Endothelial cell of umbilical vein (primary cell): ENCODE results near the gene TRIM50. TPM values are rescaled to one million over a fixed set of nuclear protein-coding genes. Genes with fewer than 3 reads are reported as not detected.

Source experiments
- BruUV-seq: library from RNA; stranded (reverse); fragments of 400-500 nt; replicated peaks from 2 replicates; lab custom pipeline; 2021; lab: Mats Ljungman, UMichigan
- CTCF ChIA-PET: fragments of 300-600, 350-600 bp; sonication (Branson Sonifier 250); formaldehyde crosslinking; loops from one replicate; lab custom pipeline; 2021; ENCODE audit warnings: antibody characterized with exemption, inconsistent platforms; lab: Charles Lee
- POLR2A ChIA-PET: fragments of 300-600, 350-600 bp; sonication (Branson Sonifier 250); formaldehyde crosslinking; loops from one replicate; lab custom pipeline; 2021; ENCODE audit warnings: antibody characterized with exemption, inconsistent platforms; lab: Charles Lee
- DNase-seq: peaks from one replicate; pipeline ENCODE4 v3.0.0-alpha.2; 2011; ENCODE audit warnings: low read depth, low spot score
- FAIRE-seq: peaks from 2 replicates; lab custom pipeline; 2011; peaks lifted over from hg19 to GRCh38; lab: Jason Lieb, UNC
- H2AFZ ChIP-seq: 2 replicates; pipeline ENCODE4 v1.6.0; 2012; ENCODE audit warnings: low read depth, low read length, control low read depth, inconsistent platforms
- H3K27ac ChIP-seq: 2 replicates; pipeline ENCODE4 v1.5.1; 2011; ENCODE audit warnings: low read depth, mild to moderate bottlenecking, control low read depth, low read length, moderate library complexity; ENCODE audit not compliant: insufficient read depth
- H3K27me3 ChIP-seq, 2 experiments: 2 replicates each; pipeline versions ENCODE4 v1.6.0 to v1.6.1; 2011; ENCODE audit warnings: low read length in 2 of 2, mixed read lengths in 1 of 2; ENCODE audit not compliant: control insufficient read depth in 2 of 2, insufficient read depth in 2 of 2
- H3K36me3 ChIP-seq, 2 experiments: 2 replicates in 1 of 2; 3 replicates in 1 of 2; pipeline ENCODE4 v1.5.1; 2011; ENCODE audit warnings: low read length in 2 of 2, mild to moderate bottlenecking in 1 of 2, moderate library complexity in 1 of 2; ENCODE audit not compliant: control insufficient read depth in 2 of 2, insufficient read depth in 2 of 2; ENCODE audit errors: extremely low read depth in 1 of 2
- H3K4me1 ChIP-seq: 3 replicates; pipeline ENCODE4 v1.5.1; 2011; ENCODE audit warnings: mild to moderate bottlenecking, low read length; ENCODE audit not compliant: control insufficient read depth, insufficient read depth; ENCODE audit errors: extremely low read depth
- H3K4me2 ChIP-seq: 2 replicates; pipeline ENCODE4 v1.6.1; 2011; ENCODE audit warnings: low read length, control low read depth, mixed read lengths; ENCODE audit not compliant: insufficient read depth
- H3K4me3 ChIP-seq, 3 experiments: fragments of 200-600 bp in 1 of 3; sonication (generic), shearing (Covaris generic) in 1 of 3; replicated peaks in 1 of 3; 2 replicates each; pipeline ENCODE4 v1.5.1; 2011 to 2016; ENCODE audit warnings: control low read depth in 3 of 3, low read length in 3 of 3, mild to moderate bottlenecking in 2 of 3, inconsistent platforms in 1 of 3, low read depth in 1 of 3, moderate library complexity in 1 of 3; ENCODE audit not compliant: insufficient read depth in 1 of 3
- H3K79me2 ChIP-seq: 2 replicates; pipeline ENCODE4 v1.6.0; 2012; ENCODE audit warnings: low read length, inconsistent platforms; ENCODE audit not compliant: control insufficient read depth, insufficient read depth
- H3K9ac ChIP-seq: replicated peaks from 2 replicates; pipeline ENCODE3; 2011; ENCODE audit warnings: low read length, control low read depth; ENCODE audit not compliant: insufficient read depth; ENCODE audit errors: extremely low read depth
- H3K9me1 ChIP-seq: replicated peaks from 3 replicates; pipeline ENCODE4 v1.6.0; 2011; ENCODE audit warnings: mild to moderate bottlenecking, low read length; ENCODE audit not compliant: control insufficient read depth, insufficient read depth; ENCODE audit errors: extremely low read depth
- H3K9me3 ChIP-seq: replicated peaks from 2 replicates; pipeline ENCODE4 v1.5.1; 2012; ENCODE audit warnings: low read length, inconsistent platforms; ENCODE audit not compliant: control insufficient read depth, insufficient read depth
- H4K20me1 ChIP-seq: replicated peaks from 2 replicates; pipeline ENCODE3; 2011; ENCODE audit warnings: mild to moderate bottlenecking, low read length; ENCODE audit not compliant: control insufficient read depth, insufficient read depth; ENCODE audit errors: extremely low read depth
- CTCF ChIP-seq, 2 donors: IDR thresholded peaks; 1 replicate in 1 of 2; 2 replicates in 1 of 2; pipeline ENCODE4 v1.5.1; 2011; ENCODE audit warnings: low read length in 2 of 2, mild to moderate bottlenecking in 2 of 2, moderate library complexity in 2 of 2, control low read depth in 1 of 2, inconsistent platforms in 1 of 2, low read depth in 1 of 2; ENCODE audit not compliant: insufficient read depth in 1 of 2; ENCODE audit errors: extremely low read depth in 1 of 2
- EZH2 ChIP-seq: IDR thresholded peaks from 2 replicates; pipeline ENCODE4 v1.6.1; 2012; ENCODE audit warnings: borderline replicate concordance, low read depth, mild to moderate bottlenecking, moderate library complexity, low read length, inconsistent platforms; ENCODE audit not compliant: severe bottlenecking
- FOS ChIP-seq: IDR thresholded peaks from 2 replicates; pipeline ENCODE4 v1.6.1; 2011; ENCODE audit warnings: mild to moderate bottlenecking, low read length, moderate library complexity, borderline replicate concordance; ENCODE audit not compliant: insufficient read depth
- GATA2 ChIP-seq: IDR thresholded peaks from 2 replicates; pipeline ENCODE4 v1.7.0; 2011; ENCODE audit warnings: low read depth, mild to moderate bottlenecking, moderate library complexity, mixed read lengths, low read length; ENCODE audit not compliant: insufficient read length, insufficient read depth
- JUN ChIP-seq: IDR thresholded peaks from 2 replicates; pipeline ENCODE4 v1.6.1; 2011; ENCODE audit warnings: borderline replicate concordance, low read depth; ENCODE audit not compliant: insufficient read length, insufficient read depth
- MYC ChIP-seq: IDR thresholded peaks from one replicate; pipeline ENCODE4 v1.6.1; 2011; ENCODE audit warnings: mild to moderate bottlenecking, low read depth, low read length
- POLR2A ChIP-seq: IDR thresholded peaks from 2 replicates; pipeline ENCODE4 v1.6.1; 2012; ENCODE audit warnings: low read depth, mild to moderate bottlenecking, control low read depth, low read length
- POLR2AphosphoS5 ChIP-seq: IDR thresholded peaks from 2 replicates; pipeline ENCODE4 v1.6.1; 2012; ENCODE audit warnings: low read depth, mild to moderate bottlenecking, control low read depth, low read length, moderate library complexity; ENCODE audit not compliant: insufficient read depth
- dilution Hi-C: fragments of 300-500 bp; cut with MboI; formaldehyde crosslinking; loops from one replicate; pipeline ENCODE4 v1.15.0; 2019; ENCODE audit warnings: low sequenced_read_pairs; ENCODE audit not compliant: extremely low pct_ligation_motif_present
- intact Hi-C: fragments of 100-400 bp; cut with micrococcal nuclease; formaldehyde crosslinking; loops from one replicate; pipeline ENCODE4 v1.10.0; 2022
- polyA plus RNA-seq, 4 experiments: library from polyadenylated mRNA; depleted of rRNA in 3 of 4; stranded (reverse) in 3 of 4; unstranded in 1 of 4; fragments of >200 nt; gene quantifications; 2 replicates each; pipeline versions ENCODE4 v1.2.1 to v1.2.3, GENCODE V29; 2011 to 2012; ENCODE audit warnings: missing spikeins in 1 of 4
- total RNA-seq: library from RNA; stranded (reverse); gene quantifications from 2 replicates; pipeline ENCODE4 v1.2.3, GENCODE V29; 2021
- TF ChIP-seq, protein P1 (sequence below): IDR thresholded peaks from 2 replicates; pipeline ENCODE4 v1.6.1; 2011; ENCODE audit not compliant: insufficient read depth, insufficient read length

TRIM50 gene
- total and polyA plus RNA-seq, 2 donors (not counting 3 experiments of a cell fraction or from before 2014, with no cell fraction given) = not detected

DNA sequence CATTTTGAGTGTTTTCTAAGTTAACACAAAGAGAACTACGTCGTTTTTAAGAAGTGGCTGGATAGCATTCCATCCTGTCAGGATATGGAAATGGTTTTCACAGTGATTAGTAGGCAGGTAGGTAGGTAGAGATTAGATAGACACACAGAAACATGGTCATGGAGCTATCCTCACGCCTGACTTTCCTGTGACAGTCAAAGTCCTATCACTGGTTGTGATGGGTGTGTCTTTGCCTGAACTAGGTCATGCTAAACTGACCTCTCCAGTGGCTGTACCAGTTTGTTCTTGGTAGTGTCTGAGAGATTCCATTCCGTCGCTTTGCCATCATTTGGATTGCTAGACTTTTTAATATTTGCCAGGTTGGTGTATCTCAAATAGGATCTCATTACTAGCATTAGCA is 28.3 kb upstream of the TRIM50 start:
- FAIRE-seq = no peak
- intact Hi-C loops = no loop called here
- CTCF ChIA-PET = no interaction called here

More for the DNA sequence above, 28.3 kb upstream of the TRIM50 start:
- H4K20me1 ChIP-seq = no peaks in the 10 kb centered on the region
- no peaks in the 10 kb centered on the region for H3K79me2 ChIP-seq
- BruUV-seq = no TSS peak
- dilution Hi-C loops = no loop called here
- H3K36me3 ChIP-seq = no peaks in the 10 kb centered on the region
- TF ChIP-seq JUN = no peak
- TF ChIP-seq POLR2AphosphoS5 = no peak
- TF ChIP-seq, protein P1, sequence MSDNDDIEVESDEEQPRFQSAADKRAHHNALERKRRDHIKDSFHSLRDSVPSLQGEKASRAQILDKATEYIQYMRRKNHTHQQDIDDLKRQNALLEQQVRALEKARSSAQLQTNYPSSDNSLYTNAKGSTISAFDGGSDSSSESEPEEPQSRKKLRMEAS = no peak
- TF ChIP-seq EZH2 = no peak
- TF ChIP-seq MYC = no peak
- no peak for TF ChIP-seq CTCF (IDR thresholded peaks at IDR 0.05; ENCODE audit: extremely low read depth in 1 of 2, insufficient read depth in 1 of 2, low read depth in 1 of 2, low read length in 2 of 2)
- TF ChIP-seq POLR2A = no peak
- TF ChIP-seq GATA2 = no peak
- TF ChIP-seq FOS = no peak
- H3K4me1 ChIP-seq = peaks cover 19% of the 10 kb centered on the region
- H3K4me2 ChIP-seq = no peak overlapping the region
- no peak for DNase-seq
- H2AFZ ChIP-seq = no peak overlapping the region
- no peaks in the 10 kb centered on the region for H3K9me1 ChIP-seq
- no peaks in the 10 kb centered on the region for H3K27me3 ChIP-seq
- POLR2A ChIA-PET = no interaction called here
- no peak overlapping the region for H3K27ac ChIP-seq
- H3K9ac ChIP-seq = no peak overlapping the region
- H3K4me3 ChIP-seq = no peak overlapping the region
- no peaks in the 10 kb centered on the region for H3K9me3 ChIP-seq
